SK-N-MC (cell line): ENCODE measurements around the gene PRTN3.
A peak's percentile ranks its signal among the peaks of the same experiment; 100 is the strongest.

Experiments used
- EZH2 ChIP-seq: fragments of 200-600 bp; sonication (generic); IDR thresholded peaks from one replicate; pipeline ENCODE4 v1.6.1; 2017; ENCODE audit warnings: antibody characterized with exemption
- POLR2AphosphoS5 ChIP-seq: IDR thresholded peaks from 2 replicates; pipeline ENCODE4 v1.6.1; 2012; ENCODE audit warnings: mild to moderate bottlenecking, low read depth, low read length, borderline replicate concordance

GRCh38 chr19:810883-811489 is 29.8 kb upstream of the PRTN3 start:
- TF ChIP-seq POLR2AphosphoS5, result peak; percentile 58; the same call in 1 of the 2 replicates
- TF ChIP-seq EZH2, result no peak
